Measurements from ENCODE around the gene PTGIR. TPM values are rescaled to one million over a fixed set of nuclear protein-coding genes. Genes with fewer than 3 reads are reported as not detected.

PTGIR gene
- total RNA-seq, 1 donor from 2014 or later = 0.58 TPM

GRCh38 chr19:46600384-46601317 is 24.2 kb downstream of the PTGIR start:
- no peak for TF ChIP-seq CTCF (conservative IDR thresholded peaks at IDR 0.05; ENCODE audit: low read depth, low read length)
- DNase-seq (ENCODE audit: low read depth) = peak; percentile 85
- peak overlapping the region; percentile 100 for H3K4me3 ChIP-seq (ENCODE audit: low read depth, low read length)

- DNase-seq (ENCODE audit: low read depth) = no peak
- peak overlapping the region; percentile 100 for H3K4me3 ChIP-seq (ENCODE audit: low read depth, low read length)
- no peak for TF ChIP-seq CTCF (conservative IDR thresholded peaks at IDR 0.05; ENCODE audit: low read depth, low read length)
These were observed 25.0 kb downstream of the PTGIR start for GRCh38 chr19:46599716-46600373.

GRCh38 chr19:46598372-46598917 is 26.4 kb downstream of the PTGIR start:
- no peak overlapping the region for H3K4me3 ChIP-seq (ENCODE audit: low read depth, low read length)
- TF ChIP-seq CTCF (conservative IDR thresholded peaks at IDR 0.05; ENCODE audit: low read depth, low read length) = no peak
- DNase-seq (ENCODE audit: low read depth) = no peak

GRCh38 chr19:46596008-46596407 is 28.9 kb downstream of the PTGIR start:
- no peak for TF ChIP-seq CTCF (conservative IDR thresholded peaks at IDR 0.05; ENCODE audit: low read depth, low read length)
- H3K4me3 ChIP-seq (ENCODE audit: low read depth, low read length) = no peak overlapping the region
- no peak for DNase-seq (ENCODE audit: low read depth)

GRCh38 chr19:46591870-46592269 is 33.0 kb downstream of the PTGIR start:
- no peak for TF ChIP-seq CTCF (conservative IDR thresholded peaks at IDR 0.05; ENCODE audit: low read depth, low read length)
- no peak overlapping the region for H3K4me3 ChIP-seq (ENCODE audit: low read depth, low read length)
- no peak for DNase-seq (ENCODE audit: low read depth)

- no peak for TF ChIP-seq CTCF (conservative IDR thresholded peaks at IDR 0.05; ENCODE audit: low read depth, low read length)
- DNase-seq (ENCODE audit: low read depth) = no peak
- H3K4me3 ChIP-seq (ENCODE audit: low read depth, low read length) = no peak overlapping the region
These were observed 33.6 kb downstream of the PTGIR start for GRCh38 chr19:46591254-46591653.
